Stimulated activated CD8-positive, alpha-beta memory T cell treated with anti-CD3 and anti-CD28 coated beads, Interleukin-7, amount 100 ng/mL, for 24 hours (primary cell): Measurements from ENCODE around the gene FLVCR1.

Experiments
- DNase-seq: peaks from one replicate; pipeline ENCODE4 v3.0.0-alpha.2; 2020; ENCODE audit warnings: low read depth

Gene FLVCR1

GRCh38 chr1:212945463-212946160 is 87.5 kb downstream of the FLVCR1 start:
- no peak for DNase-seq

DNA sequence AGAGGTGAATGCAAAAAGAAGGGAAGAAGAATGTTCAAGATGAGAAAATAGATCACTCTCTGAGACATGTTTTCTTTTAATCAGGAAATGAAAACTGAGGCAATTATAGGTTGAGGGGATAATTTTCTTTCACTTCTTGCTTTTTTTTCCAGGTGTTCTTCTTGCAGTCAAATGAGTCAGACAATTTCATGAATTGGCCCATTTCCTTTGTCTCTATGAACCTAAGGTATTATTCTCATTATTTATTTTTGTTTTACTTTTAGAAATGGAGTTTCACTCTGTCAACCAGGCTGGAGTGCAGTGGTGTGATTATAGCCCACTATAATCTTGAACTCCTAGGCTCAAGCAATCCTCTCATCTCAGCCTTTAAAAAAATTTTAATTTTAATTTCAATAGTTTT is 88.8 kb downstream of the FLVCR1 start:
- DNase-seq: no peak
